WTC11 (cell line): Measurements from ENCODE around the gene CXCL3. TPM values are rescaled to one million over a fixed set of nuclear protein-coding genes. Genes with fewer than 3 reads are reported as not detected.

ENCODE experiments used
- ATAC-seq: fragments of 200-7000 bp; cut with Tn5 transposase; 2 replicates; pipeline ENCODE4 v1.10.0; 2021; ENCODE audit warnings: mild to moderate bottlenecking, moderate library complexity
- CTCF ChIA-PET: fragments of 300-600 bp; sonication (Branson Sonifier 250); formaldehyde crosslinking; loops from one replicate; lab custom pipeline; 2021; ENCODE audit warnings: antibody characterized with exemption; lab: Charles Lee
- POLR2A ChIA-PET: fragments of 350-600 bp; sonication (Branson Sonifier 250); formaldehyde crosslinking; loops from one replicate; lab custom pipeline; 2021; ENCODE audit warnings: antibody characterized with exemption; lab: Charles Lee
- DNase-seq: peaks from one replicate; pipeline ENCODE4 v3.0.0; 2021; ENCODE audit warnings: low spot score
- H3K27ac Mint-ChIP-seq: 2 replicates; pipeline ENCODE4 v1.8.0; 2021; ENCODE audit warnings: mixed read lengths
- H3K27me3 Mint-ChIP-seq: 2 replicates; pipeline ENCODE4 v1.8.0; 2021; ENCODE audit warnings: low read depth, mild to moderate bottlenecking, moderate library complexity, mixed read lengths
- H3K36me3 Mint-ChIP-seq: 2 replicates; pipeline ENCODE4 v1.8.0; 2021; ENCODE audit warnings: mixed read lengths
- H3K4me1 Mint-ChIP-seq: 2 replicates; pipeline ENCODE4 v1.8.0; 2022; ENCODE audit warnings: mixed read lengths
- H3K4me3 Mint-ChIP-seq: 2 replicates; pipeline ENCODE4 v1.8.0; 2021; ENCODE audit warnings: mild to moderate bottlenecking, moderate library complexity, mixed read lengths
- H3K9me3 Mint-ChIP-seq: 2 replicates; pipeline ENCODE4 v1.8.0; 2021; ENCODE audit warnings: mixed read lengths
- ATF3 ChIP-seq: sonication (generic); formaldehyde crosslinking; conservative IDR thresholded peaks from 2 replicates; pipeline ENCODE4 v1.8.1; 2022; ENCODE audit warnings: mild to moderate bottlenecking, missing genetic modification reagents
- CREM ChIP-seq: sonication (generic); formaldehyde crosslinking; IDR thresholded peaks from 2 replicates; pipeline ENCODE4 v1.8.1; 2022; ENCODE audit warnings: mild to moderate bottlenecking, missing genetic modification reagents, moderate library complexity
- CTCF ChIP-seq: fragments of 200-600 bp; IDR thresholded peaks from 2 replicates; pipeline ENCODE4 v1.8.0; 2022; ENCODE audit warnings: antibody characterized with exemption
- E2F1 ChIP-seq: sonication (generic); formaldehyde crosslinking; IDR thresholded peaks from 2 replicates; pipeline ENCODE4 v1.8.0; 2022; ENCODE audit warnings: mild to moderate bottlenecking, missing genetic modification reagents
- ELF4 ChIP-seq: sonication (generic); formaldehyde crosslinking; IDR thresholded peaks from 2 replicates; pipeline ENCODE4 v1.8.1; 2022; ENCODE audit warnings: low read depth, mild to moderate bottlenecking, moderate library complexity, missing genetic modification reagents
- IRF2 ChIP-seq: sonication (generic); formaldehyde crosslinking; IDR thresholded peaks from 2 replicates; pipeline ENCODE4 v1.8.0; 2022; ENCODE audit warnings: low read depth, missing genetic modification reagents, borderline replicate concordance
- PRDM15 ChIP-seq: sonication (generic); formaldehyde crosslinking; IDR thresholded peaks from 2 replicates; pipeline ENCODE4 v1.8.0; 2022; ENCODE audit warnings: missing genetic modification reagents
- PRRX2 ChIP-seq: fragments of 250-450 bp; sonication (Bioruptor Pico); IDR thresholded peaks from 2 replicates; pipeline ENCODE4 v1.8.0; 2021; ENCODE audit warnings: mild to moderate bottlenecking
- SP1 ChIP-seq: sonication (generic); formaldehyde crosslinking; conservative IDR thresholded peaks from 2 replicates; pipeline ENCODE4 v1.8.1; 2022; ENCODE audit warnings: missing genetic modification reagents
- ZBTB21 ChIP-seq: sonication (generic); formaldehyde crosslinking; IDR thresholded peaks from 2 replicates; pipeline ENCODE4 v1.8.1; 2023; ENCODE audit warnings: mild to moderate bottlenecking, missing genetic modification reagents, borderline replicate concordance
- ZMAT4 ChIP-seq: fragments of 250-450 bp; sonication (Bioruptor Pico); IDR thresholded peaks from 2 replicates; pipeline ENCODE4 v1.9.0; 2021; ENCODE audit warnings: mild to moderate bottlenecking
- ZNF219 ChIP-seq: sonication (generic); formaldehyde crosslinking; IDR thresholded peaks from 2 replicates; pipeline ENCODE4 v1.8.0; 2023; ENCODE audit warnings: missing genetic modification reagents, mild to moderate bottlenecking, borderline replicate concordance
- total RNA-seq: library from RNA; stranded (reverse); gene quantifications from 3 replicates; pipeline ENCODE4 v1.2.3, GENCODE V29; 2021

CXCL3 gene
- total RNA-seq, 1 experiment from 2014 or later = 3.5 TPM

- ChIA-PET POLR2A (no interaction called here), CTCF (no interaction called here)
- Mint-ChIP-seq H3K4me1 (peaks cover 32% of the 10 kb centered on the region), H3K27ac (no peak overlapping the region), H3K9me3 (peaks cover 5% of the 10 kb centered on the region; the same call in 1 of the 2 replicates), H3K36me3 (no peaks in the 10 kb centered on the region), H3K4me3 (no peak overlapping the region), H3K27me3 (no peaks in the 10 kb centered on the region)
- ATAC-seq (no peak), DNase-seq (no peak)
- TF ChIP-seq CTCF (no peak), ZMAT4 (CRISPR knock-in tag) (no peak), ZNF219 (CRISPR knock-in tag) (no peak), IRF2 (CRISPR knock-in tag) (no peak), PRDM15 (CRISPR knock-in tag) (no peak), SP1 (CRISPR knock-in tag) (no peak)
These were observed 20.4 kb downstream of the CXCL3 start for GRCh38 chr4:74018116-74018515.

- no peak for ATAC-seq
- DNase-seq = no peak
- TF ChIP-seq ELF4 = no peak
- no peak for TF ChIP-seq CREM (CRISPR knock-in tag)
- no peak for TF ChIP-seq ZBTB21 (CRISPR knock-in tag)
- TF ChIP-seq CTCF = no peak
- no peak for TF ChIP-seq E2F1
- no peak for TF ChIP-seq ATF3
- no peak for TF ChIP-seq PRRX2
- H3K27ac Mint-ChIP-seq = no peak overlapping the region
- no peaks in the 10 kb centered on the region for H3K27me3 Mint-ChIP-seq
- ChIA-PET POLR2A (no interaction called here), CTCF (no interaction called here)
- peaks cover 5% of the 10 kb centered on the region; the same call in 1 of the 2 replicates for H3K9me3 Mint-ChIP-seq
- H3K4me3 Mint-ChIP-seq = no peak overlapping the region
- H3K36me3 Mint-ChIP-seq = 0 out of 2 replicates have a peak, but pooled peaks cover 2% of the 10 kb centered on the region
- peaks cover 32% of the 10 kb centered on the region for H3K4me1 Mint-ChIP-seq
These were observed 22.4 kb downstream of the CXCL3 start for GRCh38 chr4:74016068-74016467.
